GM21447 (cell line): ENCODE measurements around the gene USP43.
"Not testable (repeated sequence)": the region's sequence is repeated elsewhere in the genome, so short reads cannot be mapped to it uniquely, and the experiment has no call there.

Experiments used
- ATAC-seq: cut with Tn5 transposase; IDR thresholded peaks from one replicate; pipeline ENCODE4 v1.9.1; 2021; ENCODE audit not compliant: unreplicated experiment

The USP43 gene

GRCh38 chr17:9644910-9645751 lies at the start of gene USP43:
Gene USP43 (plus strand): TSS chr17:9645517. CDS start chr17:9645633, 116 bp downstream.
- no peak for ATAC-seq

- not testable (repeated sequence) for ATAC-seq
These were observed 47.7 kb upstream of the USP43 start for GRCh38 chr17:9597638-9598037.

GRCh38 chr17:9598661-9599060 lies 46.7 kb upstream of the USP43 start:
- ATAC-seq: no peak

GRCh38 chr17:9604583-9604982 lies 40.7 kb upstream of the USP43 start:
- ATAC-seq: not testable (repeated sequence)

GRCh38 chr17:9606453-9606852 lies 38.9 kb upstream of the USP43 start:
- no peak for ATAC-seq

GRCh38 chr17:9607058-9607457 lies 38.3 kb upstream of the USP43 start:
- ATAC-seq: not testable (repeated sequence)

- ATAC-seq: no peak
These were observed 33.8 kb upstream of the USP43 start for GRCh38 chr17:9611557-9611956.

GRCh38 chr17:9612006-9612405 lies 33.3 kb upstream of the USP43 start:
- ATAC-seq: no peak

- no peak for ATAC-seq
These were observed 29.8 kb upstream of the USP43 start for GRCh38 chr17:9615486-9615885.

GRCh38 chr17:9622961-9623360 lies 22.4 kb upstream of the USP43 start:
- no peak for ATAC-seq

- ATAC-seq: no peak
These were observed 16.8 kb upstream of the USP43 start for GRCh38 chr17:9628509-9628908.

GRCh38 chr17:9632741-9633140 lies 12.6 kb upstream of the USP43 start:
- ATAC-seq: no peak

- no peak for ATAC-seq
These were observed 10.0 kb upstream of the USP43 start for GRCh38 chr17:9635340-9635739.

GRCh38 chr17:9636501-9636900 lies 8.8 kb upstream of the USP43 start:
- no peak for ATAC-seq

GRCh38 chr17:9640388-9640787 lies 4.9 kb upstream of the USP43 start:
- ATAC-seq: not testable (repeated sequence)

- no peak for ATAC-seq
These were observed 1.7 kb upstream of the USP43 start for GRCh38 chr17:9643611-9644010.

GRCh38 chr17:9645851-9646545 lies 681 bp downstream of the USP43 start:
- ATAC-seq: no peak

- ATAC-seq: no peak
These were observed 1.2 kb downstream of the USP43 start for GRCh38 chr17:9646546-9646885.

- no peak for ATAC-seq
These were observed 1.7 kb downstream of the USP43 start for GRCh38 chr17:9647014-9647413.

GRCh38 chr17:9648521-9649110 lies 3.3 kb downstream of the USP43 start:
- no peak for ATAC-seq

- ATAC-seq: no peak
These were observed 13.4 kb downstream of the USP43 start for GRCh38 chr17:9658593-9659211.

GRCh38 chr17:9661027-9661426 lies 15.7 kb downstream of the USP43 start:
- ATAC-seq: no peak
